SU-DHL-6 (cell line): ENCODE measurements around the gene SLC25A20.

ENCODE experiments used
- CTCF ChIP-seq: fragments of 200-600 bp; sonication (generic); IDR thresholded peaks from one replicate; pipeline ENCODE4 v1.5.1; 2017; ENCODE audit warnings: antibody characterized with exemption, mild to moderate bottlenecking, low read length, moderate library complexity; ENCODE audit not compliant: insufficient read depth, poor library complexity, severe bottlenecking
- EZH2phosphoT487 ChIP-seq: fragments of 200-600 bp; sonication (generic), shearing (Covaris generic); conservative IDR thresholded peaks from 2 replicates; pipeline ENCODE4 v1.6.1; 2018; ENCODE audit warnings: mild to moderate bottlenecking, antibody characterized with exemption, low read length, moderate library complexity, mixed read lengths

GRCh38 chr3:48891606-48892005 lies 7.1 kb downstream of the SLC25A20 start:
- TF ChIP-seq CTCF (no peak), EZH2phosphoT487 (no peak)
